Activated CD4-positive, alpha-beta memory T cell treated with anti-CD3 and anti-CD28 coated beads for 36 hours (primary cell): Measurements from ENCODE around the gene ENOSF1. TPM values are rescaled to one million over a fixed set of nuclear protein-coding genes. Genes with fewer than 3 reads are reported as not detected.
A peak's percentile ranks its signal among the peaks of the same experiment; 100 is the strongest.

ENCODE experiments used
- CTCF ChIA-PET: fragments of 350-600 bp; sonication (Branson Sonifier 250); formaldehyde crosslinking; loops from one replicate; lab custom pipeline; 2021; ENCODE audit warnings: antibody characterized with exemption, inconsistent platforms; lab: Charles Lee
- POLR2A ChIA-PET: fragments of 350-600 bp; sonication (Branson Sonifier 250); formaldehyde crosslinking; loops from one replicate; lab custom pipeline; 2021; ENCODE audit warnings: antibody characterized with exemption; lab: Charles Lee
- DNase-seq: peaks from one replicate; pipeline ENCODE4 v3.0.0-alpha.2; 2020
- H3K27ac Mint-ChIP-seq: one replicate; pipeline ENCODE4 v1.8.0; 2021; ENCODE audit warnings: mixed read lengths
- H3K27me3 Mint-ChIP-seq: one replicate; pipeline ENCODE4 v1.8.0; 2021; ENCODE audit warnings: mixed read lengths
- H3K36me3 Mint-ChIP-seq: one replicate; pipeline ENCODE4 v1.8.0; 2021; ENCODE audit warnings: mixed read lengths
- H3K4me1 Mint-ChIP-seq: one replicate; pipeline ENCODE4 v1.8.0; 2021; ENCODE audit warnings: low read depth, mixed read lengths
- H3K4me3 Mint-ChIP-seq: one replicate; pipeline ENCODE4 v1.8.0; 2021; ENCODE audit warnings: mild to moderate bottlenecking, mixed read lengths
- H3K9me3 Mint-ChIP-seq: one replicate; pipeline ENCODE4 v1.8.0; 2021; ENCODE audit warnings: mixed read lengths
- intact Hi-C: fragments of 100-400 bp; cut with micrococcal nuclease; formaldehyde crosslinking; loops from one replicate; pipeline ENCODE4 v1.15.1; 2023
- total RNA-seq, 2 experiments: library from RNA; stranded (reverse); gene quantifications; one replicate each; pipeline ENCODE4 v1.2.3, GENCODE V29; 2021

Gene ENOSF1
- total RNA-seq, 2 experiments from 2014 or later, result 59.1 to 61.2 TPM

DNA sequence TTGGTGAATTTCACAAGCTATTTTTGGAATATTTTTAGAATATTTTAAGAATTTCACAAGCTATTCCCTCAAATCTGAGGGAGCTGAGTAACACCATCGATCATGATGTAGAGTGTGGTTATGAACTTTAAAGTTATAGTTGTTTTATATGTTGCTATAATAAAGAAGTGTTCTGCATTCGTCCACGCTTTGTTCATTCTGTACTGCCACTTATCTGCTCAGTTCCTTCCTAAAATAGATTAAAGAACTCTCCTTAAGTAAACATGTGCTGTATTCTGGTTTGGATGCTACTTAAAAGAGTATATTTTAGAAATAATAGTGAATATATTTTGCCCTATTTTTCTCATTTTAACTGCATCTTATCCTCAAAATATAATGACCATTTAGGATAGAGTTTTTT, 39.1 kb downstream of the ENOSF1 start:
- Mint-ChIP-seq H3K4me1 (no peaks in the 10 kb centered on the region), H3K4me3 (no peak overlapping the region), H3K36me3 (peaks cover 73% of the 10 kb centered on the region), H3K27me3 (no peaks in the 10 kb centered on the region), H3K9me3 (no peaks in the 10 kb centered on the region), H3K27ac (no peak overlapping the region)
- intact Hi-C loops, result no loop called here
- ChIA-PET CTCF (interaction anchor here (1.2 kb wide), 1 partner anchor 157 kb away, joined by 3 read pairs; no protein-coding TSS in a partner anchor), POLR2A (interaction anchor here (1.3 kb wide), 2 partner anchors 14 to 16 kb away, joined by 3 to 4 read pairs; partner anchors contain the start of gene TYMS)
- no peak for DNase-seq

DNA sequence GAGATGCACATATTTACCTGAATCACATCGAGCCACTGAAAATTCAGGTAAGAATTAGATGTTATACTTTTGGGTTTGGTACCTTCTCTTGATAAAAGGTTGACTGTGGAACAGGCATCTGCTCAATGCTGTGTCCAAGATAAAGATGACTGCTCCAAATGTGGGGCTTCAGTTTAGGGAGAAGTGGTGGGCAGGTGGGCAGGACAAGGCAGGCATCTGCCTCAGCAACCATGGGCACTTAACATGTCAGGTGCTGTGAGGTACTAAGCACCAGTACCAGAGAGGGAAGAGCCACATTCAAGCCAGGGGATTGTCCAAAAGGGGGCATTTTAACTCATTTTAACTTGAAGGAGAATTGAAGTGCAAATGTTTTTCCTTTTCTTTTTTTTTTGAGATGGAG, 41.0 kb downstream of the ENOSF1 start:
- no peak overlapping the region for H3K4me3 Mint-ChIP-seq
- H3K4me1 Mint-ChIP-seq, result no peaks in the 10 kb centered on the region
- no peaks in the 10 kb centered on the region for H3K27me3 Mint-ChIP-seq
- H3K27ac Mint-ChIP-seq, result peak overlapping the region; percentile 49
- peaks cover 73% of the 10 kb centered on the region for H3K36me3 Mint-ChIP-seq
- no peak for DNase-seq
- ChIA-PET POLR2A (interaction anchor here (0.9 kb wide), 1 partner anchor 8 kb away, joined by 3 read pairs; no protein-coding TSS in a partner anchor), CTCF (interaction anchor here (0.9 kb wide), 1 partner anchor 159 kb away, joined by 3 read pairs; no protein-coding TSS in a partner anchor)
- intact Hi-C loops, result no loop called here
- peaks cover 3% of the 10 kb centered on the region for H3K9me3 Mint-ChIP-seq

DNA sequence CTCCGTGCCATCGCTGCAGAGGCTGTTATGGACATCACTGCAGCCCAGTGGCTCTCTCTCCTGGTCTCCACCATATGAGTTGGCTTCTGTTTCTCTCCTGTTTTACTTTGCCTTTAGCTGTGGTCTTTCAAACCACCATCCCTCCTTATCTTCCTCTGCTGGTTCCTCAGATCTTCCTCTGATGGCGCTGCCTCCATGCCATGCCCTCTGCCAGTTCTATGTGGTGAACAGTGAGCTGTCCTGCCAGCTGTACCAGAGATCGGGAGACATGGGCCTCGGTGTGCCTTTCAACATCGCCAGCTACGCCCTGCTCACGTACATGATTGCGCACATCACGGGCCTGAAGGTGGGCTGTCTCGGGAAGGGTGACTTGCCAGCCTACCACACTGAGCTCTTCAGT, 41.9 kb downstream of the ENOSF1 start:
- ChIA-PET CTCF (interaction anchor here (0.7 to 1.1 kb wide), 3 partner anchors 15 to 160 kb away, joined by 3 read pairs; no protein-coding TSS in a partner anchor), POLR2A (interaction anchor here (0.9 to 1.1 kb wide), 2 partner anchors 9 to 61 kb away, joined by 3 read pairs; no protein-coding TSS in a partner anchor)
- Mint-ChIP-seq H3K9me3 (peaks cover 8% of the 10 kb centered on the region), H3K27ac (no peak overlapping the region), H3K4me3 (no peak overlapping the region), H3K4me1 (no peaks in the 10 kb centered on the region), H3K27me3 (no peaks in the 10 kb centered on the region), H3K36me3 (peaks cover 73% of the 10 kb centered on the region)
- intact Hi-C loops, result no loop called here
- no peak for DNase-seq

DNA sequence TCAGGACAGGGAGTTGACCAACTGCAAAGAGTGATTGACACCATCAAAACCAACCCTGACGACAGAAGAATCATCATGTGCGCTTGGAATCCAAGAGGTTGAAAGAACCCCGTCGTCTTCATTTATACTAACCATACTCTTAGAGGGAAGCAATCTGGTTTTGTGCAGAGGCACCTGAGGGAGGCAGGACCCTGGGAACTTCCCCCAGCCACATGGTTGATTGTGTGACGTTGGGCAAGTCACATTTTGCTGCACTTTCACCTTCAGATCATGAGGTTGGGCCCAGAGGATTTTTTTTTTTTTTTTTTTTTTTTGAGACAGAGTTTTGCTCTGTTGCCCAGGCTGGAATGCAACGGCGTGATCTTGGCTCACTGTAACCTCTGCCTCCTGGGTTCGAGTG, 43.4 kb downstream of the ENOSF1 start:
- H3K27me3 Mint-ChIP-seq, result no peaks in the 10 kb centered on the region
- H3K4me3 Mint-ChIP-seq, result no peak overlapping the region
- no peak overlapping the region for H3K27ac Mint-ChIP-seq
- H3K4me1 Mint-ChIP-seq, result no peaks in the 10 kb centered on the region
- peaks cover 8% of the 10 kb centered on the region for H3K9me3 Mint-ChIP-seq
- ChIA-PET POLR2A (no interaction called here), CTCF (no interaction called here)
- H3K36me3 Mint-ChIP-seq, result peaks cover 66% of the 10 kb centered on the region
- no peak for DNase-seq
- intact Hi-C loops, result no loop called here

DNA sequence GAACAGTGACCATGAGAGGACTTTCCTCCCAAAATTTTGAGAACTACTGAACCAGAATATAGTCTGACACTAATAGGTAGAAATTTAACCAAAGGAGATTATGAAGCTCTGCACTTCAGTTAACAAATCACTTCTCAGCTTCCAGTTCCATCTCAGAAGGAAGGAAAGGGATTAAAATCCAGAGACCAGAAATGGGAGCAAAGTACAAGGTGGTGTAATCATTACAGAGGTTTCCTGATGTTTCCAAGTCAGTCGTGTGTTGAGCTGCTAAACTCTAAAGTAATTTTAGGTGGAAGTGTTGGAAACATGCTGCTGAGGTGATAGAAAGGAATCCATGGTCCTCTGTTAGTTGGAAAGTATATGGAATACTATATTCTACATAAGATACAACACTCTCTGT, 44.2 kb downstream of the ENOSF1 start:
- H3K27ac Mint-ChIP-seq, result no peak overlapping the region
- CTCF ChIA-PET, result no interaction called here

DNA sequence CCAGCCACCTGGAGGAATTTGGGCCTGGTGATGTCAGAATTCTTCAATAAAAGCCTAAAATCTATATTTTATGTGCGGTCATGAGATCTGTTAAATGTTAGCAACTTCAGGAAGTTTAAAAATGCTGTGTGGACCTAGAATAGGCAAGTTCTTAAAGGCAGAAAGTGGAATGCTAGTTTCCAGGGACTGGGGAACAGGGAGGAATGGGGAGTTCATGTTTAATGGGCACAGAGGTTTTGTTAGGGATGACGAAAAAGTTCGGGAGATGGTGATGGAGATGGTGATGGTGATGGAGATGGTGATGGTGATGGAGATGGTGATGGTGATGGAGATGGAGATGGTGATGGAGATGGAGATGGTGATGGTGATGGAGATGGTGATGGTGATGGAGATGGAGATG, 45.8 kb downstream of the ENOSF1 start:
- no peak overlapping the region for H3K4me3 Mint-ChIP-seq
- POLR2A ChIA-PET, result no interaction called here
- CTCF ChIA-PET, result interaction anchor here (1.0 kb wide), 2 partner anchors 164 to 173 kb away, joined by 3 read pairs; no protein-coding TSS in a partner anchor
- peaks cover 12% of the 10 kb centered on the region for H3K9me3 Mint-ChIP-seq
- no peaks in the 10 kb centered on the region for H3K27me3 Mint-ChIP-seq
- no peak overlapping the region for H3K27ac Mint-ChIP-seq
- no peaks in the 10 kb centered on the region for H3K4me1 Mint-ChIP-seq
- DNase-seq, result no peak
- peaks cover 64% of the 10 kb centered on the region for H3K36me3 Mint-ChIP-seq
- intact Hi-C loops, result no loop called here

More for the DNA sequence above, 44.2 kb downstream of the ENOSF1 start:
- Mint-ChIP-seq H3K4me1 (no peaks in the 10 kb centered on the region), H3K27me3 (no peaks in the 10 kb centered on the region), H3K4me3 (no peak overlapping the region), H3K36me3 (peaks cover 65% of the 10 kb centered on the region), H3K9me3 (peaks cover 8% of the 10 kb centered on the region)
- POLR2A ChIA-PET, result interaction anchor here (1.1 kb wide), 1 partner anchor 17 kb away, joined by 6 read pairs; no protein-coding TSS in a partner anchor
- no peak for DNase-seq
- intact Hi-C loops, result no loop called here

DNA sequence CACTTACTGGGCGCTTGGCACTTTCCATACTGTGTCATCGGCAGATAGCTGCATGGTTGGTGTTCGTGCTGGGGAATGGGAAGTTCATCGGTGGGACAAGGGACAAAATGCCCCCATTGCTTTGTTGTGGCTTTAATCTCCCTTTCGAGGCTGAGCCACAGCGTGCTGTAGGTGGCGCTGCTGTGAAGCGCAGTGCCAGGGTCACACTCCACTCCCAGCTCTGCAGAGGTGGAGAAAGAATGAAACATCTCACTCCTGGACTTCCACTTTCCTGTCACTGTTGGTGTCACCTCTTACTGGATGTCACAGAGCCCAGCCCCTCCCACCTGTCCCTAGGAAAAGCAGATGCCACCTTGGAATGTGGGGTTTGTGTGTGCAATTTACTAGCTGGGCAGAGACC, 46.3 kb downstream of the ENOSF1 start:
- DNase-seq, result no peak
- POLR2A ChIA-PET, result no interaction called here
- no peak overlapping the region for H3K4me3 Mint-ChIP-seq
- no peak overlapping the region for H3K27ac Mint-ChIP-seq
- H3K36me3 Mint-ChIP-seq, result peaks cover 64% of the 10 kb centered on the region
- CTCF ChIA-PET, result interaction anchor here (1.0 kb wide), 2 partner anchors 164 to 173 kb away, joined by 3 read pairs; no protein-coding TSS in a partner anchor
- peaks cover 16% of the 10 kb centered on the region for H3K9me3 Mint-ChIP-seq
- H3K27me3 Mint-ChIP-seq, result no peaks in the 10 kb centered on the region
- no peaks in the 10 kb centered on the region for H3K4me1 Mint-ChIP-seq
- intact Hi-C loops, result no loop called here

DNA sequence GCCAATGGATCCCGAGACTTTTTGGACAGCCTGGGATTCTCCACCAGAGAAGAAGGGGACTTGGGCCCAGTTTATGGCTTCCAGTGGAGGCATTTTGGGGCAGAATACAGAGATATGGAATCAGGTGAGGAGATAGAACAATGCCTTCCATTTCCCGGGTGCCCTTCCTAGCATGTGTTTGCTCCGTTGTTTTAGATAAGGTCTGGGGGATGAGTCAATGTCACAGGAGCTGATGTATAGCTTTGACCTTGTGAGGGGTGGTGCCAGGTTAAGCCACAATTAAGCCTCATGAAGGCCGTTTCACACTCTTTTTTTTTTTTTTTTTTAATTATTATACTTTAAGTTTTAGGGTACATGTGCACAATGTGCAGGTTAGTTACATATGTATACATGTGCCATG, 50.2 kb downstream of the ENOSF1 start:
- ChIA-PET CTCF (interaction anchor here (0.8 kb wide), 1 partner anchor 168 kb away, joined by 3 read pairs; no protein-coding TSS in a partner anchor), POLR2A (no interaction called here)
- Mint-ChIP-seq H3K27ac (no peak overlapping the region), H3K9me3 (peaks cover 16% of the 10 kb centered on the region), H3K4me3 (no peak overlapping the region), H3K27me3 (peaks cover 6% of the 10 kb centered on the region), H3K36me3 (peaks cover 54% of the 10 kb centered on the region), H3K4me1 (peaks cover 12% of the 10 kb centered on the region)
- intact Hi-C loops, result no loop called here
- no peak for DNase-seq

DNA sequence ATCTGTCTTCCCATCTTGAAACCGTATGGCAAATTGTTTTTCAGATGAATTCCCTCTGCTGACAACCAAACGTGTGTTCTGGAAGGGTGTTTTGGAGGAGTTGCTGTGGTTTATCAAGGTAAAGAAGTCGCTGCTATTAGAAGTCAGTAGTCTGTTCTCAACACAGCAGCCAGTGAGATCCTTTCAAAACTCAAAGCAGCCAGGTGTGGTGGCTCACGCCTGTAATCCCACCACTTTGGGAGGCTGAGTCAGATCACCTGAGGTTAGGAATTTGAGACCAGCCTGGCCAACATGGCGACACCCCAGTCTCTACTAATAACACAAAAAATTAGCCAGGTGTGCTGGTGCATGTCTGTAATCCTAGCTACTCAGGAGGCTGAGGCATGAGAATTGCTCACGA, 52.8 kb downstream of the ENOSF1 start:
- no peak for DNase-seq
- intact Hi-C loops, result loop anchor here (2.0 to 5.0 kb wide), 3 partner anchors 37 to 153 kb away; partner anchors contain the start of genes CLUL1 and YES1
- peaks cover 8% of the 10 kb centered on the region for H3K9me3 Mint-ChIP-seq
- H3K4me1 Mint-ChIP-seq, result peaks cover 12% of the 10 kb centered on the region
- no peak overlapping the region for H3K27ac Mint-ChIP-seq
- POLR2A ChIA-PET, result interaction anchor here (0.9 to 2.5 kb wide), 4 partner anchors 14 to 56 kb away, joined by 3 to 8 read pairs (median 4); partner anchors contain the start of gene ENOSF1
- H3K27me3 Mint-ChIP-seq, result peaks cover 20% of the 10 kb centered on the region
- peaks cover 43% of the 10 kb centered on the region for H3K36me3 Mint-ChIP-seq
- H3K4me3 Mint-ChIP-seq, result peak overlapping the region; percentile 92
- CTCF ChIA-PET, result interaction anchor here (1.0 kb wide), 1 partner anchor 56 kb away, joined by 3 read pairs; no protein-coding TSS in a partner anchor

DNA sequence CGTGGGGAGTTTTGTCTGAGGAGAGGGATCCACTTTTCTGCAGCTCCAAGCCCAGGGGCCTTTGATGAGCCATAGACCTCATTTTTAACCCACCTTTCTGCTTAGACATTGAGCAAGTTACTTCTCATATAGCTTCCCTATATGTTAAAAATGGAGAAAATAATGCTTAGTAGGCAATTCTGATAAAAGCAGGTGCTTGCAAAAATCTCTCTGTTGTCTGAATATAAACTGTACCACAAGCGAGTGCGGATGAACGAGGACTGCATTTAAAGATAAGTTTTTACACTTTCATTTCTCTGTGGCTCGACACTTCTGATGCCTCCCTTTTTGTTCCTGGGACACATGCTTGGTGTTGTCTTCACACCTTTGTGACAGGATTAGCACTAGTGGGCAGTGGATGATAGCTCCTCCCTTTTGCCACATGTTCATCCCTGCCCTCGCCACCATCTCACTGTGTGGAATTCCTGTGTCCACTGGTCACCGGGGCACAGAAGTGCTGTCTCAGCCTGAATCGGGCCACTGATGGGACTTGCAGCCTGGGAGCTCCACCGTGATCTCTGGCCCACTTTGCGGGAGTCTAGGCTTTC, 53.4 kb downstream of the ENOSF1 start:
- ChIA-PET POLR2A (interaction anchor here (0.9 to 2.6 kb wide), 7 partner anchors 9 to 153 kb away, joined by 3 to 16 read pairs (median 6); partner anchors contain the start of genes ENOSF1 and YES1), CTCF (interaction anchor here (0.6 to 2.5 kb wide), 5 partner anchors 34 to 1664 kb away, joined by 3 to 16 read pairs (median 4); no protein-coding TSS in a partner anchor)
- H3K4me1 Mint-ChIP-seq, result peaks cover 12% of the 10 kb centered on the region
- intact Hi-C loops, result loop anchor here (1.0 to 5.0 kb wide), 5 partner anchors 23 to 154 kb away; partner anchors contain the start of genes CLUL1, ENOSF1 and YES1
- H3K4me3 Mint-ChIP-seq, result peak overlapping the region; percentile 92
- H3K36me3 Mint-ChIP-seq, result peaks cover 42% of the 10 kb centered on the region
- H3K9me3 Mint-ChIP-seq, result peaks cover 8% of the 10 kb centered on the region
- peak overlapping the region; percentile 84 for H3K27ac Mint-ChIP-seq
- H3K27me3 Mint-ChIP-seq, result peaks cover 21% of the 10 kb centered on the region
- no peak for DNase-seq

DNA sequence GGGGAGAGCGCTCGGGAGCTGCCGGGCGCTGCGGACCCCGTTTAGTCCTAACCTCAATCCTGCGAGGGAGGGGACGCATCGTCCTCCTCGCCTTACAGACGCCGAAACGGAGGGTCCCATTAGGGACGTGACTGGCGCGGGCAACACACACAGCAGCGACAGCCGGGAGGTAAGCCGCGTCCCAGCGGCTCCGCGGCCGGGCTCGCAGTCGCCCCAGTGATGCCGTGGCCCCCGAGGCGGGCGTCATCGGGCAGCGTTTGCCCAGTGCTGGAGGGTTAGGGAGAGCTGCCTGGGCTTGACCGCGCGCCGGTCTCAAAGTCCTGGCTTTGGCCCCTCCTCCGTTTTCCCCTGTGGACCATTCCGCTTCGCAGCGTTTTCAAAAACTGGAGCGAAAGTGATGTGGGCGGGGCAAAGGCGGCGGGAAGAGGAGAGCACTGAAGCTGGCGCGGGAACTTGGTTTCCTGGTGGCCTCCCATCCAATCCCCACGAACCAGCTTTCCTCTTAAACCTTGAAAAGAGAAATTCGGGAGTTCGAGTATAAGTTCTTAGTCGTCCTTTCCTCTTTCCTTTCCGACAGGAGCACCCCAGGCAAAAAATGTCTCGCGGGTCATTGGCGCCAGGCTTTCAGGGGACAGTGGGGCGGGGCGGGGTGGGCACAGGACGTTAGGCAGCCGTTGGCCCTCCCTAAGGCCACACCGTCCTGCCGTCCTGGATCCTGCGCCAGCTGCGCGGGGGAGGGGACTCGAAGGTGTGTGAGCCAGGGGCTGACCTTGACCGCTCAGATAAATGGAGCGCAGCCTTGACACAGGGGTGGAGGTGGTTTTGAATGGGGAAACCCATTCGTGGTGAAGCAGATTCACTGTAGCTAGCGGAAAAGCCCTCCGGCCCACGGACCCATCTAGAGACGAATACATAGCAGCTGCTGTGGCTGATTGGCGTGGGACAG, 54.2 kb downstream of the ENOSF1 start:
- Mint-ChIP-seq H3K9me3 (peaks cover 8% of the 10 kb centered on the region), H3K36me3 (peaks cover 40% of the 10 kb centered on the region), H3K4me1 (peaks cover 12% of the 10 kb centered on the region), H3K27me3 (peaks cover 25% of the 10 kb centered on the region), H3K27ac (peak overlapping the region; percentile 84), H3K4me3 (peak overlapping the region; percentile 92)
- DNase-seq, result peak; percentile 85
- intact Hi-C loops, result loop anchor here (1.0 to 5.0 kb wide), 5 partner anchors 24 to 155 kb away; partner anchors contain the start of genes CLUL1, ENOSF1 and YES1
- ChIA-PET POLR2A (interaction anchor here (0.8 to 2.6 kb wide), 9 partner anchors 8 to 154 kb away, joined by 3 to 16 read pairs (median 5); partner anchors contain the start of genes ENOSF1 and YES1), CTCF (interaction anchor here (0.5 to 2.5 kb wide), 9 partner anchors 31 to 1665 kb away, joined by 3 to 16 read pairs (median 6); partner anchors contain the start of gene ENOSF1)
